COLO829 (cell line): Measurements from ENCODE around the gene ADCK2.
"Not testable (repeated sequence)": the region's sequence is repeated elsewhere in the genome, so short reads cannot be mapped to it uniquely, and the experiment has no call there.

ENCODE experiments used
- DNase-seq: peaks from one replicate; pipeline ENCODE4 v3.0.0; 2012; ENCODE audit warnings: low spot score

The ADCK2 gene

GRCh38 chr7:140672382-140673062 lies at the start of gene ADCK2:
Gene ADCK2 (plus strand): TSS chr7:140672945. CDS start chr7:140673331, 386 bp downstream.
- peak; percentile 90 for DNase-seq

GRCh38 chr7:140623980-140624379 lies 48.8 kb upstream of the ADCK2 start:
- no peak for DNase-seq

GRCh38 chr7:140624392-140625191 lies 48.2 kb upstream of the ADCK2 start:
- DNase-seq: no peak

GRCh38 chr7:140625192-140625558 lies 47.6 kb upstream of the ADCK2 start:
- not testable (repeated sequence) for DNase-seq

- DNase-seq: peak; percentile 79
Observed at GRCh38 chr7:140625908-140626868, 46.6 kb upstream of the ADCK2 start.

- no peak for DNase-seq
Observed at GRCh38 chr7:140631021-140631420, 41.7 kb upstream of the ADCK2 start.

- no peak for DNase-seq
Observed at GRCh38 chr7:140631602-140632001, 41.1 kb upstream of the ADCK2 start.

- DNase-seq: no peak
Observed at GRCh38 chr7:140635345-140635744, 37.4 kb upstream of the ADCK2 start.

GRCh38 chr7:140635816-140636215 lies 36.9 kb upstream of the ADCK2 start:
- DNase-seq: no peak

- DNase-seq: no peak
Observed at GRCh38 chr7:140637400-140637799, 35.3 kb upstream of the ADCK2 start.

- DNase-seq: no peak
Observed at GRCh38 chr7:140638173-140638791, 34.5 kb upstream of the ADCK2 start.

GRCh38 chr7:140639366-140640053 lies 33.2 kb upstream of the ADCK2 start:
- no peak for DNase-seq

- no peak for DNase-seq
Observed at GRCh38 chr7:140640060-140640637, 32.6 kb upstream of the ADCK2 start.

- DNase-seq: no peak
Observed at GRCh38 chr7:140640727-140641523, 31.8 kb upstream of the ADCK2 start, which contains the start of gene DENND2A. Gene DENND2A (minus strand): TSS chr7:140640813. CDS start chr7:140602397, 38,416 bp downstream.

GRCh38 chr7:140641524-140642195 lies 31.1 kb upstream of the ADCK2 start:
- DNase-seq: no peak

GRCh38 chr7:140643416-140643815 lies 29.3 kb upstream of the ADCK2 start:
- no peak for DNase-seq

GRCh38 chr7:140644761-140645160 lies 28.0 kb upstream of the ADCK2 start:
- not testable (repeated sequence) for DNase-seq

GRCh38 chr7:140645166-140645900 lies 27.4 kb upstream of the ADCK2 start:
- DNase-seq: no peak
